SK-N-SH (cell line): ENCODE measurements around the gene SMAD3.

ENCODE experiments used
- EP300 ChIP-seq, 2 experiments: IDR thresholded peaks; 2 replicates each; pipeline versions ENCODE4 v1.4.0 to v1.6.1; 2012; ENCODE audit warnings: borderline replicate concordance in 1 of 2, low read depth in 1 of 2, low read length in 1 of 2
- FOSL2 ChIP-seq: IDR thresholded peaks from 2 replicates; pipeline ENCODE4 v1.4.0; 2012; ENCODE audit warnings: low read depth, mild to moderate bottlenecking, moderate library complexity, borderline replicate concordance
- GATA2 ChIP-seq: sonication (generic); formaldehyde crosslinking; IDR thresholded peaks from 2 replicates; pipeline ENCODE4 v1.5.0; 2020; ENCODE audit warnings: mild to moderate bottlenecking, missing genetic modification reagents
- JUND ChIP-seq: IDR thresholded peaks from 2 replicates; pipeline ENCODE4 v1.4.0; 2012
- MXI1 ChIP-seq: IDR thresholded peaks from 2 replicates; pipeline ENCODE4 v1.6.1; 2012; ENCODE audit warnings: mild to moderate bottlenecking, low read depth, low read length, improper control_type of control experiment
- POLR2AphosphoS5 ChIP-seq: IDR thresholded peaks from 2 replicates; pipeline ENCODE4 v1.6.1; 2012; ENCODE audit warnings: low read depth, low read length
- RAD21 ChIP-seq: IDR thresholded peaks from 2 replicates; pipeline ENCODE4 v1.6.1; 2012; ENCODE audit warnings: mild to moderate bottlenecking, low read length
- RCOR1 ChIP-seq: fragments of 150-350 bp; IDR thresholded peaks from 2 replicates; pipeline ENCODE4 v1.6.1; 2017; ENCODE audit warnings: antibody characterized with exemption, low read length
- SIN3A ChIP-seq: IDR thresholded peaks from 2 replicates; pipeline ENCODE4 v1.6.1; 2012; ENCODE audit warnings: low read depth, mild to moderate bottlenecking, low read length, moderate library complexity, borderline replicate concordance
- YY1 ChIP-seq: IDR thresholded peaks from 2 replicates; pipeline ENCODE4 v1.4.0; 2012; ENCODE audit warnings: low read depth, mild to moderate bottlenecking
- TF ChIP-seq, protein P1 (sequence below): fragments of 200-600 bp; sonication (generic); IDR thresholded peaks from 2 replicates; pipeline ENCODE4 v1.6.1; 2017; ENCODE audit warnings: antibody characterized with exemption, mild to moderate bottlenecking, moderate library complexity
- TF ChIP-seq, protein P2 (sequence below): fragments of 150-350 bp; IDR thresholded peaks from 2 replicates; pipeline ENCODE4 v1.6.1; 2017; ENCODE audit warnings: antibody characterized with exemption, low read length, low read depth, borderline replicate concordance
- TF ChIP-seq, protein P3 (sequence below): IDR thresholded peaks from 2 replicates; pipeline ENCODE4 v1.4.0; 2012; ENCODE audit warnings: low read depth
- TF ChIP-seq, protein P4 (sequence below): IDR thresholded peaks from 2 replicates; pipeline ENCODE4 v1.6.1; 2012; ENCODE audit warnings: mild to moderate bottlenecking, low read depth, low read length, moderate library complexity

DNA sequence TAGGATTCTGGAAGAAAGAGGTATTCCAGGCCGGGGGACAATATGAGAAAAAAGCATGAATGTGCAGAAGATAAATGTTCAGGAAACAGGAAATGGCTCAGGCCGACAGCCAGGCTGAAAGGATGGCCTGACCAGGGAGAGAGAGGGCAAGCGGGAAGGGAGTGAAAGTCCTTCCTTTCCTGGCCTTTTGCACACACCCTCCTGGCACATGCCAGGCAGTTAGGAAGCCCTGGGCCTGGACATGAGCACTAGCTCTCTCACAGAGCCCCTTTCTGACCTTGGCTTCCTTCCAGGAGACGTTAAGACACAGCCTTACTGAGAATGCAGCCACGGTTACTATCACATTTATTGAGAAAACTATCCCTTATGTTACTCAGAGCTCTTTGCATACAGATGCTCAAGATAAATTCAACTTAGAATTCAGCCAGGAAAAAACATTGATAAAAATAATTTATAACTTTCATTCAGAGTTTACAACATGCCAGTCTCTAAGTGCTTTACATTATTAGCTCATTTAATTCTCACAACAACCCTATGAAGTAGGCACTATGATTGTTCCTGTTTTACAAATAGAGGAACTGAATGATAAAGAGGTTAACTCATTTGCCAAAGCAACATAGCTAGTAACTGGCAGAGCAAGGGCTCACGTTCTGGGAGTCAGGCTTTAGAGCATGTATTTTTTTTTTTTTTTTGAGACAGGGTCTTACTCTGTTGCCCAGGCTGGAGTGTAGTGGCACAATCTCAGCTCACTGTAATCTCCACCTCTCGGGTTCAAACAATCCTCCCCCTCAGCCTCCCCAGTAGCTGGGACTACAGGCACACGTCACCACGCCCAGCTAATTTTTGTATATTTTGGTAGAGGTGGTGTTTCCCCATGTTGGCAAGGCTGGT lies 39.4 kb upstream of the SMAD3 start:
- TF ChIP-seq, protein P1, sequence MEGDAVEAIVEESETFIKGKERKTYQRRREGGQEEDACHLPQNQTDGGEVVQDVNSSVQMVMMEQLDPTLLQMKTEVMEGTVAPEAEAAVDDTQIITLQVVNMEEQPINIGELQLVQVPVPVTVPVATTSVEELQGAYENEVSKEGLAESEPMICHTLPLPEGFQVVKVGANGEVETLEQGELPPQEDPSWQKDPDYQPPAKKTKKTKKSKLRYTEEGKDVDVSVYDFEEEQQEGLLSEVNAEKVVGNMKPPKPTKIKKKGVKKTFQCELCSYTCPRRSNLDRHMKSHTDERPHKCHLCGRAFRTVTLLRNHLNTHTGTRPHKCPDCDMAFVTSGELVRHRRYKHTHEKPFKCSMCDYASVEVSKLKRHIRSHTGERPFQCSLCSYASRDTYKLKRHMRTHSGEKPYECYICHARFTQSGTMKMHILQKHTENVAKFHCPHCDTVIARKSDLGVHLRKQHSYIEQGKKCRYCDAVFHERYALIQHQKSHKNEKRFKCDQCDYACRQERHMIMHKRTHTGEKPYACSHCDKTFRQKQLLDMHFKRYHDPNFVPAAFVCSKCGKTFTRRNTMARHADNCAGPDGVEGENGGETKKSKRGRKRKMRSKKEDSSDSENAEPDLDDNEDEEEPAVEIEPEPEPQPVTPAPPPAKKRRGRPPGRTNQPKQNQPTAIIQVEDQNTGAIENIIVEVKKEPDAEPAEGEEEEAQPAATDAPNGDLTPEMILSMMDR, result no peak
- TF ChIP-seq POLR2AphosphoS5 (no peak; the same call in 1 of the 2 replicates), FOSL2 (peak; percentile 34), MXI1 (no peak), EP300 (IDR thresholded peaks at IDR 0.05; ENCODE audit: borderline replicate concordance in 1 of 2, low read depth in 1 of 2, low read length in 1 of 2) (peak in 1 of 2 experiments; percentile 72; a peak in 2 of 4 replicates), RAD21 (no peak), JUND (peak; percentile 48), GATA2 (CRISPR knock-in tag) (no peak), YY1 (0 out of 2 replicates have a peak, but pooled peaks have one; percentile 37), RCOR1 (no peak), SIN3A (peak; percentile 30; the same call in 1 of the 2 replicates)
- TF ChIP-seq, protein P2, sequence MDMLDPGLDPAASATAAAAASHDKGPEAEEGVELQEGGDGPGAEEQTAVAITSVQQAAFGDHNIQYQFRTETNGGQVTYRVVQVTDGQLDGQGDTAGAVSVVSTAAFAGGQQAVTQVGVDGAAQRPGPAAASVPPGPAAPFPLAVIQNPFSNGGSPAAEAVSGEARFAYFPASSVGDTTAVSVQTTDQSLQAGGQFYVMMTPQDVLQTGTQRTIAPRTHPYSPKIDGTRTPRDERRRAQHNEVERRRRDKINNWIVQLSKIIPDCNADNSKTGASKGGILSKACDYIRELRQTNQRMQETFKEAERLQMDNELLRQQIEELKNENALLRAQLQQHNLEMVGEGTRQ, result no peak
- TF ChIP-seq, protein P3, sequence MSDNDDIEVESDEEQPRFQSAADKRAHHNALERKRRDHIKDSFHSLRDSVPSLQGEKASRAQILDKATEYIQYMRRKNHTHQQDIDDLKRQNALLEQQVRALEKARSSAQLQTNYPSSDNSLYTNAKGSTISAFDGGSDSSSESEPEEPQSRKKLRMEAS, result peak; percentile 94
- TF ChIP-seq, protein P4, sequence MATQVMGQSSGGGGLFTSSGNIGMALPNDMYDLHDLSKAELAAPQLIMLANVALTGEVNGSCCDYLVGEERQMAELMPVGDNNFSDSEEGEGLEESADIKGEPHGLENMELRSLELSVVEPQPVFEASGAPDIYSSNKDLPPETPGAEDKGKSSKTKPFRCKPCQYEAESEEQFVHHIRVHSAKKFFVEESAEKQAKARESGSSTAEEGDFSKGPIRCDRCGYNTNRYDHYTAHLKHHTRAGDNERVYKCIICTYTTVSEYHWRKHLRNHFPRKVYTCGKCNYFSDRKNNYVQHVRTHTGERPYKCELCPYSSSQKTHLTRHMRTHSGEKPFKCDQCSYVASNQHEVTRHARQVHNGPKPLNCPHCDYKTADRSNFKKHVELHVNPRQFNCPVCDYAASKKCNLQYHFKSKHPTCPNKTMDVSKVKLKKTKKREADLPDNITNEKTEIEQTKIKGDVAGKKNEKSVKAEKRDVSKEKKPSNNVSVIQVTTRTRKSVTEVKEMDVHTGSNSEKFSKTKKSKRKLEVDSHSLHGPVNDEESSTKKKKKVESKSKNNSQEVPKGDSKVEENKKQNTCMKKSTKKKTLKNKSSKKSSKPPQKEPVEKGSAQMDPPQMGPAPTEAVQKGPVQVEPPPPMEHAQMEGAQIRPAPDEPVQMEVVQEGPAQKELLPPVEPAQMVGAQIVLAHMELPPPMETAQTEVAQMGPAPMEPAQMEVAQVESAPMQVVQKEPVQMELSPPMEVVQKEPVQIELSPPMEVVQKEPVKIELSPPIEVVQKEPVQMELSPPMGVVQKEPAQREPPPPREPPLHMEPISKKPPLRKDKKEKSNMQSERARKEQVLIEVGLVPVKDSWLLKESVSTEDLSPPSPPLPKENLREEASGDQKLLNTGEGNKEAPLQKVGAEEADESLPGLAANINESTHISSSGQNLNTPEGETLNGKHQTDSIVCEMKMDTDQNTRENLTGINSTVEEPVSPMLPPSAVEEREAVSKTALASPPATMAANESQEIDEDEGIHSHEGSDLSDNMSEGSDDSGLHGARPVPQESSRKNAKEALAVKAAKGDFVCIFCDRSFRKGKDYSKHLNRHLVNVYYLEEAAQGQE, result no peak
